HG02840 (cell line): ENCODE data around the gene LTBP2.
"Not testable (repeated sequence)": the region's sequence is repeated elsewhere in the genome, so short reads cannot be mapped to it uniquely, and the experiment has no call there.

Experiments used
- ATAC-seq: cut with Tn5 transposase; IDR thresholded peaks from one replicate; pipeline ENCODE4 v1.9.1; 2021; ENCODE audit warnings: mild to moderate bottlenecking, moderate library complexity, moderate number of reproducible peaks; ENCODE audit not compliant: unreplicated experiment, low FRiP score

Gene LTBP2

DNA sequence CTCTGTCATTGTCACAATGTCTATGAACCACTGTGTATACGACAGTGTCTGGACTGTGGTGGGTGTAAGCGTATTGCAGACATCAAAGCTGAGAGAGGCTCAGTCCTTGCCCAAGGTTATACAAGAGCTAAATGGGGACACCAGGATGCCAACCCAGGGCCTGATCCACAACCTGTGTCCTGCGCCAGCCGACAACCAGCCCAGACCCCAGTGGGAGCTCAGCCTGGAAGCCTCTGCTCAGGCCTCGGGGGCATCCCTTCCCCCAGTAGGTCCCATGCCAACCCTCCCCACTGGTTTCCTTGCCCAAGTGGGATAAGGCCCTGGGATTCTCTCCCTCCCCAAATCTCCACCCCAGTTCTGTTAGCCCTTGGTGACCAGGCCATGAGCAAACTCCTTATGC is 54.3 kb downstream of the LTBP2 start:
- no peak for ATAC-seq

DNA sequence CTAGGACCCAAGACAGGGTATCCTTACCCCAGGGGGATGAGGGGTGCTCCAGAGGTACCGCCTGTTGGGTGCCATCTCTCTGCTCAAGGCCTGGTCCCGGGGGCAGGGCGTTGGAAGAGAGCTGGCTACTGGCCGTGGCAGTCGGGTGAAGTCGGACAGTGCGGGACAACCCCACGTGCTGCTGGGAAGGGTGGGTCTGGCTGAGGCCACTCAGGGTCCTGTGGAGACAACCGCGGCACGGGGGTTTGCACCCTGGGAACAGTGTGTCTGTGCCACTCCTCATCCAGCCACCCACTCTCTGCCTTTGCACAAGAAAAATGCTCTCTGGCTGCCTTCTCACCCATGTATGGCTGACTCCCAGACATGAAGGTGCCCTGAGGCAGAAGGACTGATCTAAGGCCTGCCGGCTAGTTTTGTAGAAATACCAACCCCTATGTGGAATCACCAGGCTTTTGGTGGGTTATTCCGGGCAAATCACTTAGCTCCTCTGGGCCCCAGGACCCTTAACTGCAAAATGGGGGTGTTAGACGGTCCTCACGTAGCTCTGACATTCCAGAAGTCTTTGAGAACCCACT is 56.5 kb downstream of the LTBP2 start:
- no peak for ATAC-seq

DNA sequence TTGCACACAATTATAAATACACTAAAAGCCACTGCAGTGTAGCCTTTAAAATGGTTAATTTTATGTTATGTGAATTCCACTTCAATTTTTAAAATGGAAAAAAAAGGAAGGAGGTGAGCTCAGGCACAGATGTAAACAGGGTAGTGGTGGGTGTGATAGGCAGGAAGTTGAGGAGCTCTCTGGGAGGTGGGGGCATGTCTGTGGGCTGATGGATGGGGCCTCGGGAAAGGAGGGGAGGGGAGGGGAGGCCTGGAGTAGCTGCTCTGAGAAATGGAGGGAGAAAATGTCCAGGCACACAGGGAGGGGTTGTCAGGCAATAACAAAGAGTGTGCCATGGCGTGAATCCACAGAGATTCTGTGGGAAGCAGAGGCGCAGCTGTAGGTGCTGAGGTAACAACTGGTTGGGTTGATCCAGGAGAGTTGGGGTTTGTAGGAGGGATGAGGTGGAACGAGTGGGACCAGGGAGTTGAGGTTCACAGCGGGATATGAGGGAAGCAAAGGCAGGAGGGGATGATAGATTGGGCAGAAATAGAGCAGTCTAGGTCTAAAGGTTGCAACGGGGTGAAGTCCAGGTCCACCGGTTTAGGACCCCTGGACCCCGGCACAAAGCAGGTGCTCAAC is 57.2 kb downstream of the LTBP2 start:
- no peak for ATAC-seq

DNA sequence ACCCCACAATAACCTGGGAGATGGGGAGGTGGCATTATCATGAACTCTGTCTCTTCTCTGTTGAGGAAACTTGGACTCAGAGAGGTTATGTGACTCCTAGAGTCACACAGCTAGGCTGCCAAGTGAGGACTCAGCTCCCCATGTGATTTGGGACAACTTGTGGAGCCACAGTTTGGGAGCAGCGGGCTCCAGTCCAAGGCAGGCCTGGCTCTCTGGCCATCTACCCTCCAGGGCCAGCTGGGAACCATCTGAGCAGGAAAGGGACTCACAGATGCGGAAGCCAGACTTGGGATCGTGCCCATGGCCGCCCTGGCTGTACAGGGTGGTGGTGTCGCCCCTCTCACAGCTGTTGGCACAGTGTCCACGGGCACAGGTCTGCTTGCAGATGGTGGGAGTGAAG is 59.4 kb downstream of the LTBP2 start:
- no peak for ATAC-seq

DNA sequence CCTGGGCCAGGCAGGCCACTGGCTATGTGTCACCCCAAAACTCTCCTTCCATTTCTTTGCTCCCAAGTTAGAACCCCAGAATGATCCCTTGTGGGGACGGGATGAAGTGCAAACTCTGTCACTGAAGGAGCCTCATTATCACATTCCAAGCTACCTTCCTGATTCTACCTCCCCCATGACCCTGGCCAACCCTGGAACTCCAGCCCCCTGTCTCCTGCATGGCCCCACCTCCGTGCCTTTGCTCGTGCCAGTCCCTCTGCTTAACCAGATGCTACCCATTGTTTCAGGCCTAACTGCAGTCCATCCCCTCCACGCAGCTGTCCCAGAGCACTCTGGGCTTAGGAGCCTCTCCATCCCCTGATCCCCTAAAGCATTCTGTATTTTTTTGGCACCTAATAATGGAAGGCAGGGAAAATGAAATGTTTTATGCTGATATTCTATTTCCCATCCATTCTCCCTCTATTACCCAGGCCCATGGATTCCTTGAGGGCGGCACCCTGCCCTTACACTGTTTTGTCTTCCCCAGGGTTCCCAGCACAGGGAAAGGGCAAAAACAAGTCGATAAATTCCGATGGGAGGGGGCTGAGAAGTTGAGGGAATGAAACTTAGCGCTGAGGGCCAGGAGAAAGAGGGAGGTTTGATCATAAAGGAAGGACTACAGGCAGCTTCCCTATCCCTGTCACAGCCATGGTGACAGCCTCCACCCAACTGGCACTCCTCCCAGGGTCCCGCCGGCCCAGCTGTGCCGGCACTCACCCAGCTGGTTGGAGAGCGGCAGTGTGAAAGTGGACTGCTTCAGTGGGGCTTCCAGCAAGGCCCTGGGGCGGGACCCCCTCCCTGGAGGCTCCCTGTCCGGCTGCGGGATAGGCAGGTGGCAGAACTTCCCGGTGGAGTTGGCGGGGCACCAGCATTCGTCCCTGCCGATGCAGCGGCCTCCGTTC is 60.3 kb downstream of the LTBP2 start:
- no peak for ATAC-seq

DNA sequence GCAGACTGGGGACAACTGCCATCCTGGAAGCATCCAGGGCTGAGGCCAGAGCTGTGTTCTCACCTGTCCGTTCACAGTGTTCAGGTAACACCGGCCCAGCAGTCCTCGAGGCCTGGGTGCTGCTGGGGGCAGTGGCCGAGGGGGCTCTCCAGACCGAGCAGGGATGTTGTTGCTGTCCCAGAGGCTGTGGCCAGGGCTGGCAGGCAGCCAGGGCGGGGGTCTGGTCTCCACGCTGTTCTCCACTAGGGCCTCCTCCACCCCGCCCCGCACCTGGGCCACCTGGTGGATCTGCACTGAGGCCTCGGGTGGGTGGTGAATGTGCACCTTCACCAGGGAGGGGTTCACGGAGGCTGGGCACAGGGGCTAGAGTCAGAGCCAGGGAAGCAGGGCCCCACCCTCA is 61.0 kb downstream of the LTBP2 start:
- ATAC-seq = no peak

DNA sequence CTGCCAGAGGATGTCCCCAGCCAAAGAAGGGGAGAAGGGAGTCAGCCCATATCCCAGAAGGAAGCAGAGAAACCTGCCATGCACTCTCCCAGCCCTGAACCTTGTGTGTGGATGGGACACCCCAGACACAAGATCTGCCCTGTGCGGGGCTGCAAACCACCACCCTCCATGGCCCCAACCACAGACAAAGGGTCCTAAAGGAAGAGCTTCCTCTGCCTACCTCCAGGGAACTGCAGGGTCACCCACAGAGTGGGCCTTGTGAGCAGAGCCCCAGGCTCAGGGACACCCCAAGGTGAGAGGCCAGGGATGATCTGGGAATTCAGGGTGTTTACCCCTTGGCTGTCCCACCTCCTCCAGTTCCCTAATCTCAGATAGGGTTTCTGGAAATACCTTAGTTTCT is 62.0 kb downstream of the LTBP2 start:
- ATAC-seq = no peak

DNA sequence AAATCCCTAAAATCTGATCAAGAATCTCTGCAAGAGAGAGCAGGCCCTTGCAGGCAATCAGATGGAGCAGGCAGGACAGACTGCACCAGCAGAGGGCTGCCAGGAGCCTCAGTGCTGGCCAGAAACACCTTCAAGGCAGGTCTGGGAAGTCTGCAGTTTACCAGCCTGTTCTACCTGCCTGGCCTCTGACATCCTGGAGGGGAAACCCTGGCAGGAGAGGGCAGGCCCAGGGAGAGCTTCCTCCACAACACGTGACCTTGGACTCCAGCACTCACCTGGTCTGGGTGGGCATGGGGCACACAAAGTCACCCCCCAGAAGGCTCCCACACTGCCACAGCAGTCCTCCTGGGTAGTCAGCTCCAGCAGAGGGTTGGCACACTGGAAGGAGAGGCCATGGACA is 62.4 kb downstream of the LTBP2 start:
- ATAC-seq = no peak

DNA sequence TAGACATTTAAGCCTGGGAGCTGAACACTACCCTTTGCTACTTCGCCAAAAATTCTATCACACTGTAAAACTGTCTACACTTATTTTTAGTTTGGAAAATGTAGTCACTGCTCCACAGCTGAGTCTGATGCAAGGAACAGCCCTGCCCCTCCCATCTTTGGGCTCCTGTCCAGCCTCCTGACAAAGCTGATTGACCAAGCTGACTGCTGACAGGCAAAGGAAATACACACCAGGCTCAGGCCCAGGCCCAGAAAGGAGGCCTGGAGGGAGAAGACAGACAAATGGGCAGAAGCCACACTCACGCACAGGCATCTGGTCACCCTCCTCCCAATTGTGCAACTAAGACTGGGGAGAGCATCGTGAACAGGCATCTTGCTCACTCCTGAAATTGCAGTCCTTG is 63.2 kb downstream of the LTBP2 start:
- no peak for ATAC-seq

DNA sequence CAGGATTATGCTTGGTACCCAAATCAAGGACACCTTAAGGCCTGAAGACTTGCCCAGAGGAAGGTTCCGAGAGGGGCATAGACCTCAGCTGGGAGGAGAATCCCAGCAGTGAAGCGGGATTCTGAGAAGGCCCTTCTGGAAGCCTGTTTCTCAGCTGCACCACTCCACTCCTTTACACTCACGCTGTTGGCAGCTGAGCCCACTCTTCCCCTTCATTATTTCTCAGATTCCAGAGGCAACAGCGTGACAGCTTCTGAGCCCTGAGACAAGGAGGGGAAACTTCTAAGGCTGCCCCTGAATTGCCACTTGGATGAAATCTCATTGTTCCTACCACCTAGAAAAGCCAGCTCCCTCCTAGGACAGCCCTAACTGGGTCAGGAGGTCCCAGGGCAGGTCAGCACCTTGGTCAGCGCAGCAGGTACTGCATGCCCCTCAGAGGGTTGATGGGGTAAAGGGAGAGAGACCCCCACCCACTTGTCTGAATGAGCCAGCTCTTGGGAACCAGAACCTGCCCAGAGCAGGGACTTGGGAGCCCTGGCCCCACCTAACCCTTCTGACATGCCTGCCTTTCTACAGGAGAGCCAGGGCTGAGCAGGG is 64.6 kb downstream of the LTBP2 start:
- no peak for ATAC-seq

DNA sequence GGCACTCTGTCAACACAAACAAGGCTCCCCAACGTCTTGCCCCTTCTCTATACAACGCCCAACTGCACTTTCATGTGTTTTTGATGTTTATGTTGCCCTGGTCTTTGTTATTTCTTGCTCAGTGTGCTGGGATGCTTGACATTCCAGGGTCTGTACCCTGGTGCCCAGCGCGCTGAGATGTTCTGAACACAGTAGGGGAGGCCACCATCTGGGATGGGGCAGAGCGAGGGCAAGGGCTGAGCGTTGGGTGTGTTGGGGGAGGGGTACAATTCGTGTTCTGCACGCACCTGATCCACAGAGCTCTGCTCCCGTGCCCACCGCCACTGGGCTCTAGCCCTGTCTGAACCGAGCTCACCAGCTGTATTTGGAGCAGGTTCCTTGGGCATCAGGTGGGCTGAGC is 65.6 kb downstream of the LTBP2 start:
- ATAC-seq = no peak

DNA sequence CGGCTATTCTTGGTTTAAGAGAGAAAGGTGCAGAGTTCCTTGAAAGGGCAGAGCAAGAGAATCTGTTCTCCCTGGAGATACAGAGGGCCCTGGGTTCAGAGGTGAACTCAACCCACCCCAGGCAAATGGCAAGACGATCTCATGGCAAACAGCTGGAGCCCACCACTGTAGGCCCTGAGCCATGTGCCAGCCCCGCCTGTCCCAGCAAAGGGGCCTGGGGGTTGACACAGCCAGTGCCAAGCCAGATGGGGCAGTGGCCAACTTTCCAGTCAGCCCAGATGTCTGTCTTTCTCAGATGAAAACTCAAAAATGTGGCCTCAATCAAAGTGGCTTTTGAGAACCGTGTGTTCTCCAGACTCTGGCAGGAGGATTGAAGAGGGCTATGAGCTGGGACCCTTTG is 66.7 kb downstream of the LTBP2 start:
- no peak for ATAC-seq

DNA sequence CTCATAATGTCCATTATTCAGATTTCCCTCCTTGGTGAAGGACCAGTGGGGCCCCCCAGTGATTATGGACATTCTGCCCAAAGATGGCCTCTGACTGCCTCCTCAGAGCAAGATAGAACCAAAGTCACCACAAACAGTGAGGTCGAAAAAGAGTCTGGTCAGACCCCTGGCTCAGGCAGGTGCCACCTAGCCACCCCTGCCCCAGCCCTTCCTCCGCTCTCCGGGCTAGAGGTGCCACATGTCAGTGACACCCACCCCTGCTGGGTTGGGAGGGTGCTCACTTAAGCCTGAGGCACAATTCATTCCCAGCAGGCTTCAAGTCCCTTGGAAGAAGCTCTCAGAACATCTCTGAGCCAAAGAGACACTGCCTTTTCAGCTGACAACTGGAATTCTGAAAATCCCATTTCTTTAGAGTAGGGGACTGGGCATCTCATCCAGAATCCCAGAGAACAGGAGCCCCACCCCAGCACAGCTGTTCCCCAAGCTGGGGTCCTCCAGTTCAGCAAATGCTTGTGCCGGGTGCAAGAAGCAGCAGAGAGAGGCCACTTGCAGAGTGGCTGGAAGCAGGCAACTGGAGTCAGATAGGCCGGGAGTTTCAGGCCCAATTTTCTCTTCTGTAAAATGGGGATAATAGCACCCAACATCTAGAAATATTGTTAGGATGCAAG is 68.1 kb downstream of the LTBP2 start:
- ATAC-seq = no peak

DNA sequence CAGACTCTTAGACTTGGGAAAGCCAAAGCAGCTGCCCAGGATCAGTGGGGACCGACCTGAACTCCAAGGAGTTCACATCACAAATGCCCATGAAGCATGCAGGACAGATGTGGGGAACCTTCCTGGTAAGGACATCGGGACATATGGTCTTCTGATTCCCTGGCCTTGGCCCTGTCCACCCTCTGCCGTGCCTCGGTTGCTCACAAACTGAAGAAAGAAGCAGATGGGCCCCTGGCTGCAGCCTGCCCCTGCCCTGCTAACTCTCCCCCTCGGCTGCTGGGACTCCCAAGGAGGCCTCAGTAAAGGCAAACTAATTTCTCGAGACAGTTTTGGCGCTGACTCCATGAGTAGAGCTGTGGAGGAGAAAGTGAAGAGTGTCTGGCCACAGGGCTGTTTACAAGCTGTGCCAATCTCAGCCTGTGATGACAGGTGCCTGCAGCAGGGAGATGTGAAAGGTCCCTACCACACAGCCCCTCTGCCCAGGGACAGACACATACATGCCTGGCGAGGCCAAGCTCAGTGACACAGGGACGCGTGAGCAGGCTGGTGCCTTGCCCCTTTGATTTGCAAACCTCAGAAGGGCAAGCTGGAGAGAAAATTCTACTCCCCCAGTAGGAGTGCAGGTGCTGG is 69.9 kb downstream of the LTBP2 start:
- no peak for ATAC-seq

DNA sequence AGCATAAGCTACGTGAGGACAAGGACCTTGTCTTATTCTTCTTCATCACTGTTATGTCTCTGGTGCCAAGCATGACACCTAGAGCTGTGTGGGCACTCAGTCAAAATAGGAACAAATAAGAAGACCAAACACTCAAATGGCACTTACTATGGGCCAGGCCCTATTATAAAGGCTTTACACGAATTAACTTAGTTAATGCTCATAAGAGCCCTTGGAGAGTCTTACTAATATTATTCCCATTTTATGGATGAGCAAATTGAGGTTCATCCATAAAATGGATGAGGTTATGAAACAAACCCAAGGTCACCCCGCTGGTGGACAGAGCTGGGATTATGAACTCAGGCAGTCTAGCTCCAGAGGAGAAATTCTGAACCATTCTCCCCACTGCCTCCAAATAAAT is 70.8 kb downstream of the LTBP2 start:
- ATAC-seq = no peak

DNA sequence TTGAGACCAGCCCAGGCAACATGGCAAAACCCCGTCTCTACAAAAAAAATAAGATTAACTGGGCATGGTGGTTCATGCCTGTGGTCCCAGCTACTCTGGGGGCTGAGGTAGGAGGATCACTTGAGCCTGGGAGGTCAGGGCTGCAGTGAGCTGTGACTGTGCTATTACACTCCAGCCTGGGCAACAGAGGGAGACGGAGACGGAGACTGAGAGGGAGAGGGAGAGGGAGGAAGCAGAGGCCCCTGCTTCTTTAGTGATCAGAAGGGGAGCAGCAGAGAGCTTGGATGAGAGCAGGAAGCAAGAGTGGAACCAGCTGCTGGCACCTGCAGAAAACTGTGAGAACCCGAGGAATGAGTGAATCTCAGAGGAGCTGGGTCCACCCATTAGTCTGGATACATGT is 72.5 kb downstream of the LTBP2 start:
- ATAC-seq = no peak

DNA sequence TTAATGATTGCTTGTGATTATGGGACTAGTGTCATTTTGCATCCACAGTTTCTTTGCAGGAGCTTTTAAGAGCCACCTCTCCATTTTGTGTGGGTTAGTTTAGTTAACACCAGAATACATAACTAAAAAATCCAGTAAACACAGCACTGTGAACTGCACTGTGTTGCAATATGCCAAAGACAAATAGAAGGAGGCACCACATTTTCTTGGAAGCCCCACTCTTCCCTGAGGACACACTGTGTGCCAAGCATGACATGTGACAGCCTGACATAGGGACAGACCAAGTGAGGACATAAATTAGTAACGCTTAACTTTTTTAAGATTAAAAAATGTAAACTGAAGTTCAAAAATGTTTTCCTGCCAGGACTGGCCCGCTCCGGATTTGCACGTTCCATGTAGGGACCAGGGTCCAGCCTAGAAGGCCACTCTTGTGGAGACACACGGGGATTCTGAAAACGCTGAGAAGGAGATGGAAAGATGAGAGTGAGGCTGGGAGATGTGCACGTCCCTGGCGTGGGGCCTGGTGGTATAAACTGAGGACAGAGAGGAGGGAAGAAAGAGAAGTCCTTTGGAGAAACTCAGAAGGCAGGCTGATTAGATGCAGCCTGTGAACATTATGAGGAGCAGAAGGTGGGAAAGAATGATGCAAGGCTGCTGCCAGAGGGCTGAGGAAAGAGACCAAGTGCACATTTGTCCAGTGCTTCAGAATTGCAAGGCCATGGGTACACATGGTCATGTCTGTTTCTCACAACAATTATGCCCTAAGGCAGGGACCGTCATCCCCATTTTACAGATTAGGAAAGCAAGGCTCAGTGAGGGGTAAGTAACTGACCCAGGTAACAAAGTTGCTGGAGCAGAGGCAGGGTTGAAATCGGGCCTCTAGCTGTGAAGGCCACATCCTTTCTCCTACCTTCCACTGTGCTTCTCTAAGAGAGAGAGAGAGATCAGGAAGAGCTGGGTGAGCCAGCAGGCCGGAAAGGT is 73.3 kb downstream of the LTBP2 start:
- ATAC-seq = no peak

DNA sequence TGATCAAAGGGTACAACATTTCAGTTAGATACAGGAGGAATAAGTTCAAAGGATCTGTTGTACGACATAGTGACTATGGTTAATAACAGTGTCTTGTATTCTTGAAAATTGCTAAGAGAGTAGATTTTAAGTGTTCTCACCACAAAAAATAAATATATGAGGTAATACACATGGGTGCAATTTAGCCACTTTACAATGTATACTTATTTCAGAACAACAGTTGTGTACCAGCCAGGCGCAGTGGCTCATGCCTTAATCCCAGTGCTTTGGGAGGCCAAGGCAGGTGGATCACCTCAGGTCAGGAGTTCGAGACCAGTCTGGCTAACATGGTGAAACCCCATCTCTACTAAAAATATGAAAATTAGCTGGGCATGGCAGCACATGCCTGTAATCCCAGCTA is 75.7 kb downstream of the LTBP2 start:
- not testable (repeated sequence) for ATAC-seq

DNA sequence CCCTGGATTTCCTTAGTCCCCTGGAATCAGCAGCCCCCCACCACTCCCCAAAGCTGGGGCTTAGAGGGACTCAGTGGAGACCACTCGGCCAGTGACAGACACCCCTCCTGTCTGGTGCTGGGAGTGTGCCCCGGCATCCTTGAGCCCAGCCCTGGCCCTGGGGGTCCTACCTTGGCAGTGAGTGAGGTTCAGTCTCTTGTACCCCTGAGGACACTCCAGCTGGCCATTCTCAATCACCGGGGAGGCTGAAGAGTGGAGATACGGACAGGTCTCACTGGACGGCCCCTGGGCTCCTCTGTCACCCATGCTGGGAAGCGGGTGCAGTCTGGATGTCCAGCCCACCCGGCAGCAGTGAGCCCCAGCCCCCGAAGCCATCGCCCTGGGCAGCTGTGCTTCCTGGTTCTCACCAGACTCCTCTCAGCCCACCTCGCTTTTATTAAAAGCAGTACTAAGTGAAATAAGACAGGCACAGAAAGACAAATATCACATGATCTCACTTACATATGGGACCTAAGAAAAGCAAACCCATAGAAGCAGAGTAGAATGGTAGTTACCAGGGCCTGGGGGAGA is 76.2 kb downstream of the LTBP2 start:
- no peak for ATAC-seq
